ENCODE results near the gene CDON.
"Not testable (repeated sequence)": the region's sequence is repeated elsewhere in the genome, so short reads cannot be mapped to it uniquely, and the experiment has no call there.

The CDON gene

GRCh38 chr11:125994509-125994908 is 68.2 kb downstream of the CDON start:
- DNase-seq (ENCODE audit: low read depth, low spot score) = no peak

GRCh38 chr11:125992893-125993292 is 69.8 kb downstream of the CDON start:
- no peak for DNase-seq (ENCODE audit: low read depth, low spot score)

DNA sequence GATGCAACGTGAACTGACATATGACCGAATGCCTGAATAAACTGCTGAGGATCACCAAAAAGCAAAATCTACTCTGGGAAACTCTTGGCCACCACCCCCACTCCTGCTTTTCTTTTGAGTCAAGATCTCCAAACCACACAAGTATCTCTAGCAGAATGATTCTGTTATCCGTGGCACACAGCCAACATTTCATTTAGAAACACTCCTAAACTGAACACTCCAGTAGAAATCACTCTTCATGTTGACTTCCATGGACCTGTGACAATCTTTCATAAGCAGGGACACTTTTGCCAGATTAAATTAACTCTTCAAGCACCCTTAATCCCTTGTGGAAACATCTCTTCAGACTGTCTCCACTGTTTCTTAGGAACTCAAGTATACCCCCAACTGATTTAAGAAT is 72.4 kb downstream of the CDON start:
- DNase-seq (ENCODE audit: low read depth, low spot score) = no peak

DNA sequence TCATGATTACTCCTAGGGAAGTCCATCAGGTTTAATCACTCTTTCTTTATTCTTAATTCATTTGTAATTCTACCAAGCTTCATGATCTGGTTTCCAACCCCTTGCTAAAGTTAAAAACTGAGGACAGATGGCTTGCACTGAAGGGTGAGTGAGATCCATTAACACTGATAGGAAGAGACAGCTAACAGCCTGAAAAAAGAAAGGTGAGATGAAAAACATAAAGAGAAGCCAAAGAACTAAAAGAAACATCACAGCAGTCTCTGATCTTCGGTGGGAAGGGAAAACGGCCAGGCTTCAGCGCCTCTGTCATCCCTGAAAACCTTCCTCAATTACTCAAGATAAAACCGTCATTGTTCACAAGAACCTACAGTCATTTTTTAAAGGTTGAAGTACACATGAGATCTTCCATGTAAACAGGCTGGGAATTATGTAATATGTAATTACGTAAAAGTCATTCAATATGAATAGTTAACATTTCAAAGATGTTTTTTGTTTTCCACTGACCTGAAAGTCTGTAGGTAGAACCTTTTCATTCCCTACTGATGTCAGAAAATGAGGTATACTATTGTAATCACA is 75.5 kb downstream of the CDON start:
- no peak for DNase-seq (ENCODE audit: low read depth, low spot score)

DNA sequence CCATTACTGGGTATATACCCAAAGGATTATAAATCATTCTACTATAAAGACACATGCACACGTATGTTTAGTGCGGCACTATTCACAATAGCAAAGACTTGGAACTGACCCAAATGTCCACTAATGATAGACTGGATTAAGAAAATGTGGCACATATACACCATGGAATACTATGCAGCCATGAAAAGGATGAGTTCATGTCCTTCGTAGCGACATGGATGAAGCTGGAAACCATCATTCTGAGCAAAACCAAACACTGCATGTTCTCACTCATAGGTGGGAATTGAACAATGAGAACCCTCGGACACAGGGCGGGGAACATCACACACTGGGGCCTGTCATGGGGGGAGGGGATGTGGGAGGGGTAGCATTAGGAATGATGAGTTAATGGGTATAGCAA is 76.7 kb downstream of the CDON start:
- not testable (repeated sequence) for DNase-seq (ENCODE audit: low read depth, low spot score)

- DNase-seq (ENCODE audit: low read depth, low spot score) = no peak
Observed at GRCh38 chr11:125982348-125982730, 80.3 kb downstream of the CDON start.

DNA sequence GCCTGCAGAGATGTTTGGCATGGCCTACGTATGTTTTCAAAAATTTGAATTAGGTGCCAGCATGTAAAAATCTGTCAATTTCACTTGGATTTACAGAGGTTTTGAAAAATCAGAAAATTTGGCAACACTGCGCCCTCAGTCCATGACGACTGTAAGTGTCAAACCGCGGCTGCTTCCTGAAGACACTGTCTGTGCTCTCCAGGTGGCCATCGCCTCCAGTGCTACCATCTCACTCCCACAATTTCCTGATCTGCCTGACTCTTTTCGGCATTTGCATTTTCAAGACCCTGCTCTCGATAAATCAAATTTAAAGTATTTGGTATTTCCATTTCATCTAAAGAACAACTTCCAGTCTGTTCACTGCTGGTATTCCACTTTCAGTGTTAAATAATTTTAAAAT is 82.2 kb downstream of the CDON start:
- DNase-seq (ENCODE audit: low read depth, low spot score) = no peak

DNA sequence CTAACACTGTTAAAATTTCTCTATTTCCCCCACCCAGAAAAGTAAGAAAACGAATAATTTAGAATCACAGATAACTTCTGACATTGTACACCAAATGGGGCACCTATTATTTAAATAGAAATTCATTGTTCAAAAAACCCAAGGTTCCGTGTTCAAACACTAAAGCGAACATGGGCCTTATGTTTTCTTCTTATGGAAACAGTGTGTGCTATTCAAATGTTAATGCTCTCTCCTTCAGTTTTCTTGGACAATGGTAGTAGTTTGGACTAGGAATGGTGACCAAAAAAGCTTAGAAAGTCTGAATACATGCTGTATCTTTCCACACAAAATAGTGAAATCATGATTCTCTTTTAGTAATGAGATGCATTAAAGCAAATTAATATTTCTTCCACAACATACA is 83.2 kb downstream of the CDON start:
- DNase-seq (ENCODE audit: low read depth, low spot score) = no peak

GRCh38 chr11:125978778-125979407 is 83.8 kb downstream of the CDON start:
- DNase-seq (ENCODE audit: low read depth, low spot score) = no peak

- DNase-seq (ENCODE audit: low read depth, low spot score) = no peak
Observed at GRCh38 chr11:125978181-125978716, 84.4 kb downstream of the CDON start.

GRCh38 chr11:125977333-125977732 is 85.3 kb downstream of the CDON start:
- DNase-seq (ENCODE audit: low read depth, low spot score) = no peak

- DNase-seq (ENCODE audit: low read depth, low spot score) = no peak
Observed at GRCh38 chr11:125976156-125976555, 86.5 kb downstream of the CDON start.

DNA sequence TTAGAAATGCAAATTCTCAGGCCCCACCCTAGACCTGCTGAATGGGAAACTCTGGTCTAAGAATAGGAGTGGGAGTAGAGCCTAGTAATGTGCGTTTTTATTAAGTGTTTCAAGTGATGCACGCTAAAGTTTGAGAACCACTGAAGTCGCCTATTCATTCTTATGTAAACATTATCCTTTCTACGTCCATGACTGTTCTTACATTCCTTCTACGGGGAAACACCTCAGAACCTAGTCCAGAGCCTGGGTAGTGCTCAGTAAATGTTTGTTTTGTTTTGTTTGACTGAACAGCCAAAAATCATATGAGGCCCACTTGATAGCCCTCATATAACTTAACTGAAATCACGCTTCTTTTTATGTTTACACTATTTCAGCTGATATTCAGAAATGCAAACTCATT is 87.0 kb downstream of the CDON start:
- no peak for DNase-seq (ENCODE audit: low read depth, low spot score)

GRCh38 chr11:125974284-125974683 is 88.4 kb downstream of the CDON start:
- no peak for DNase-seq (ENCODE audit: low read depth, low spot score)

GRCh38 chr11:125971618-125972017 is 91.0 kb downstream of the CDON start:
- DNase-seq (ENCODE audit: low read depth, low spot score) = no peak

GRCh38 chr11:125968354-125968753 is 94.3 kb downstream of the CDON start:
- DNase-seq (ENCODE audit: low read depth, low spot score) = no peak

GRCh38 chr11:125967515-125967914 is 95.2 kb downstream of the CDON start:
- DNase-seq (ENCODE audit: low read depth, low spot score) = no peak

DNA sequence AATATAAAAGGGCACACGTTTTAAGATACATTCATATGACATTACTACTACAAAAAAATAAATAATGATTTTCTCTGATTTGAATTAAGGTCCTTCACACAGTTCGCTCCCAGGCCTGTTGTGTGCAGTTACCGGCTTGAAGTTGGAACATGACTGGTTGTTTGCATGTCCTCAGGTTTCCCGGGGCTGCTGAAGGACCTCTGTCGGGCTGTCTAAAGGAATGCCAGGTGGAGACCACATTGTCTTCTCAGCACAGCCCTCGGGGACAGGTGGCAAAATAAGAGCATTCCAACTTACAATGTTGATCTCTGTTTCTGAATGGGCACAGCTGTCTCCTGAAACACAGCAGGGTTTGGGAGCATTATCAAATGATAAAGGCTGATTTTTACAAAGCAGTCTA is 101.9 kb downstream of the CDON start:
- DNase-seq (ENCODE audit: low read depth, low spot score) = no peak

DNA sequence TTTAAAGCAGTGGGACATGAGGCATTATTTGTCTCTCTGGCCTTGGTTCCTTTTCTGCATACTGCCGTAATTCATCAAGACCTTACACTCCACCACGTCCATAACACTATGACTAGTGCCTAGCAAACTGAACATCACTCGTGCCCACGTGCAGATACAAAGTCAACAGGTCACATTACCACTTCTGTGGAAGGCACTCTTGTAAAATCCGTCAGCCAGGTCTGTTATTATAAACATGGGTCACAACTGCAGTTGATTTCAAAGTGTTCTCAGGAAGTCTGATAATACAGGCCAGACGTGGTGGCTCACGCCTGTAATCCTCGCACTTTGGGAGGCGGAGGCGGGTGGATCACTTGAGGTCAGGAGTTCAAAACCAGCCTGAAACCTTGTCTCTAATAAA is 102.7 kb downstream of the CDON start:
- no peak for DNase-seq (ENCODE audit: low read depth, low spot score)

DNA sequence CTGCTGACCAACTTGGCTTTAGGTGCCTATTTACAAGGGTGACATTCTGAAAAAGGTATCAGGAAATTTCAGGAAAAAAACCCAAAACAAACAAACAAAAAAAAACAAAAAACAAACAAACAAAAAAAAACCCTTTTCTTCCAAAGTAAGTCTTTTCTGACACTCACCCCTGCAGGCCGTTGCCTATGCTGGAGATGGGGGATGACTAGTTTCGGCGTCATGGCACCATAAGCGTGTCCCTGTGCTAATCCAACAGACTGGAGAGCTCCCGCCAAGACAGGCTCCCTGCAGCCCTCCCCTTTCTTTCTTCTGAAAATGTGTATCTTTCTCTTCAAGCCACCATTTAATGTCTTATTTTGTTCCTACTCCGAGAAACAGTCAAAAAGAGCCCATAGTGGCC is 103.2 kb downstream of the CDON start:
- DNase-seq (ENCODE audit: low read depth, low spot score) = no peak

DNA sequence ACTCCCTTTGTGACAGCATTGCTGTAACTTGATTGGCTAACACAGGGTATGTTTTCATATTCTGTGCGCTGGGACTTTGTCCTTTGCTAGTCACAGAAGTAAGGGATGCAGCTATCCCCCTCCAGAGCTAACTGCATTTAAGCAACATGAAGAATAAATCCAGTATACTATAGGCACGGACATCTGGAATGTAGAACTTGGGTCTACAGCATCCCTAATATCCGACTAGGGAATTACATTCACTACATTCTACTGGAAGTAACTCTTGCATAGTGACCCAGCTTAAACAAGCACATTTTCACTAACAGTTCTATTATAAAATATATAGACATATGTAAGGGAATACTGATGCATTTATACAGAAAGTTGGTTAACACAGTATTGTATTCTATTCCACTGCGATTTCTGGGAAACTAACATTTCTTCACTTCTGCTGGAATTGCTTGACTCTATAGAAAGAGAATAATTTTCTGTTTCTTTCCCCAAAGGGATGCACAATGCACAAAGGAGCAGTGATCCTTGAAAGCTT is 103.7 kb downstream of the CDON start:
- DNase-seq (ENCODE audit: low read depth, low spot score) = no peak

GRCh38 chr11:125957618-125958332 is 104.9 kb downstream of the CDON start:
- DNase-seq (ENCODE audit: low read depth, low spot score) = no peak
